NCI-H748 treated with DMSO at 0.1 percent for 48 hours (cell line): Measurements from ENCODE around the gene CHKB.

Experiments
- DNase-seq: peaks from one replicate; lab custom pipeline; 2025; lab: John Stamatoyannopoulos, UW

CHKB gene

DNA sequence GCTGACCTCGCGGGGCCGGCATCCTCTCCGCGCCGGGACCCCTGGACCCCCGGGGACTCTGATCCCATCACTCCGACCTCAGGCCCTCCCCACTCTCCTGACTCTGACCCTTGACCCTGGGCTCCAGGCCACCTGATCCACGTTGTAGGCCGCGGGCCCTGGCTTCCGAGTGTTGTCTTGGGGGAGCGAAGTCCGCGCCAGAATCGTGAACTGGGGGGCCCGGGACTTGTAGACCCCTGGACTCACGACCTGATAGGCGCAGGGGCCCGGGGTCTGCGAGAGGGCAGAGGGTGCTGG is 52.1 kb downstream of the CHKB start:
- DNase-seq: no peak

- no peak for DNase-seq
These were observed 52.6 kb downstream of the CHKB start, which contains the start of gene TYMP for GRCh38 chr22:50529897-50530579. TSS of gene TYMP (minus strand) at chr22:50530012. CDS start at chr22:50529709, 303 bp downstream.

DNA sequence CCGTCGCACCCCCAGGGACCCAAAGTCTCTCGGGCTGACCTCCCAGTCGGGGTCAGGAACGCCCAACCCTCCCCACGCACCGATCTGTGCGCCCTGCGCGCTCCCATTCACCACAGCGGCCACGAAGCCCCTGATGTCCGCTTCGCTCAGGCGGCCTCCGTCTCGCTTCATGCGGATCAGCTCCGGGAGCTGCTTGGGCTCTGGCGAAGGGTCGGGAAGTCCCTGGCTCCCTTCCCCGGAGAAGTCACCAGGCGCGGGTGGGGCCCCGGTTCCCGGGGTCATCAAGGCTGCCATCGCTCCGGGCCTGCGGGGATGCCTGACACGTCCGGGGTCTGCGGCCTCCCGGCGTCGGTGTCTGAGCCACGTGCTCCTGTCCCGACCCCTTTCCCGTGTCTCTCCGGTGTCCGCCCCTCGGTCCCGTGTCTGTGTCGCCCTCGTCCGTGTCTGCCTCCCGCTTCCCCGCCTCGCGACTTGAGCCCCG is 53.2 kb downstream of the CHKB start:
- DNase-seq: no peak
